Measurements from ENCODE around the gene VASP.

DNA sequence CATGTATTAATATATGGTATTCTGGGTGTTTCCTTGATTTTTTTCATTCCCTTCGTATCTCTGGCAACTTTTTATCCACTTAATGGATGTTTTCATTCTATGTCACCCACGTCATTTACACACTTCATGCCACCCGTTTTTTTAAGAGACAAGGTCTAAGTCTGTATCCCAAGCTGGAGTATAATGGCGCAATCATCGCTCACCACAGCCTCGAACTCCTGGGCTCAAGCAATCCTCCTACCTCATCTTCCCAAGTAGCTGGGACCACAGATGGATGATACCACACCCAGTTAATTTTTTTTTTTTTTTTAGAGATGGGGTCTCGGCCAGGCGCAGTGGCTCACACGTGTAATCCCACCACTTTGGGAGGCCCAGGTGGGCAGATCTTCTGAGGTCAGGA, 3.4 kb upstream of the VASP start:
- TF ChIP-seq, protein P1, sequence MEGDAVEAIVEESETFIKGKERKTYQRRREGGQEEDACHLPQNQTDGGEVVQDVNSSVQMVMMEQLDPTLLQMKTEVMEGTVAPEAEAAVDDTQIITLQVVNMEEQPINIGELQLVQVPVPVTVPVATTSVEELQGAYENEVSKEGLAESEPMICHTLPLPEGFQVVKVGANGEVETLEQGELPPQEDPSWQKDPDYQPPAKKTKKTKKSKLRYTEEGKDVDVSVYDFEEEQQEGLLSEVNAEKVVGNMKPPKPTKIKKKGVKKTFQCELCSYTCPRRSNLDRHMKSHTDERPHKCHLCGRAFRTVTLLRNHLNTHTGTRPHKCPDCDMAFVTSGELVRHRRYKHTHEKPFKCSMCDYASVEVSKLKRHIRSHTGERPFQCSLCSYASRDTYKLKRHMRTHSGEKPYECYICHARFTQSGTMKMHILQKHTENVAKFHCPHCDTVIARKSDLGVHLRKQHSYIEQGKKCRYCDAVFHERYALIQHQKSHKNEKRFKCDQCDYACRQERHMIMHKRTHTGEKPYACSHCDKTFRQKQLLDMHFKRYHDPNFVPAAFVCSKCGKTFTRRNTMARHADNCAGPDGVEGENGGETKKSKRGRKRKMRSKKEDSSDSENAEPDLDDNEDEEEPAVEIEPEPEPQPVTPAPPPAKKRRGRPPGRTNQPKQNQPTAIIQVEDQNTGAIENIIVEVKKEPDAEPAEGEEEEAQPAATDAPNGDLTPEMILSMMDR (conservative IDR thresholded peaks at IDR 0.05; ENCODE audit: low read depth in 2 of 2) = no peak
- no peak for TF ChIP-seq EZH2phosphoT487 (IDR thresholded peaks at IDR 0.05; ENCODE audit: unreplicated experiment)
- no peak for TF ChIP-seq EZH2 (IDR thresholded peaks at IDR 0.05; ENCODE audit: low read depth, unreplicated experiment)
- no peak for TF ChIP-seq POLR2AphosphoS5 (IDR thresholded peaks at IDR 0.05; ENCODE audit: low read depth)
- no peak for TF ChIP-seq CREB1 (CRISPR knock-in tag; IDR thresholded peaks at IDR 0.05; ENCODE audit: low read depth)
- no peak for TF ChIP-seq JUNB (IDR thresholded peaks at IDR 0.05; ENCODE audit: unreplicated experiment)

Measured in GM23338 (cell line).